Mesenteric fat pad (tissue), 1 donor: Measurements from ENCODE around the gene NCOA7. TPM values are rescaled to one million over a fixed set of nuclear protein-coding genes. Genes with fewer than 3 reads are reported as not detected.
"Not testable (repeated sequence)": the region's sequence is repeated elsewhere in the genome, so short reads cannot be mapped to it uniquely, and the experiment has no call there.

Experiments used
- DNase-seq: peaks from one replicate; pipeline ENCODE4 v3.0.0-alpha.2; 2020; ENCODE audit warnings: low spot score
- total RNA-seq: library from RNA; stranded (reverse); fragmentation: NEBNext Ultra II Directional; extraction: Animal tissue kit (Norgen Biotek cat#: 25700); gene quantifications from one replicate; pipeline ENCODE4 v1.2.1, GENCODE V29; 2021
- donor health status: DM: yes; HTN: yes; CAD: no.

NCOA7 gene
- total RNA-seq, 1 donor from 2014 or later = 87.4 TPM

DNA sequence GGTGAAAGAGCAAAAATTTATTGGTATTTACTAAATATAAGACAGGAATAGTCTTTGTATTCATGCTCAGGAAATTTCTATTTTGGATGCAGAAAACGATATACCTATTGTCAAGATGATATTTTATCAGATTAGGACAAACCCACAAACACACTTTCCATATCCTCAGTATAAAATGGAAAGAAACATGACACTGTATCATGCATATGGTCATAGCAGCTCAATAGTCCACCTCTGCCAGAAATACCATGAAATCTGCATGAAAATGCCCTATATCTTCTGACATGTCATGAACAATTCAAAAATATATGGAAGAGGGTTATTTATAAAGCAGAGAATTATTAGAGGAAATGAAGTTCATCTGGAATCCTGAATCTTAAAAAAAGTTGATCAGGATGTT lies 154.1 kb downstream of the NCOA7 start:
- no peak for DNase-seq

GRCh38 chr6:125945378-125946141 lies 154.8 kb downstream of the NCOA7 start:
- DNase-seq = no peak

DNA sequence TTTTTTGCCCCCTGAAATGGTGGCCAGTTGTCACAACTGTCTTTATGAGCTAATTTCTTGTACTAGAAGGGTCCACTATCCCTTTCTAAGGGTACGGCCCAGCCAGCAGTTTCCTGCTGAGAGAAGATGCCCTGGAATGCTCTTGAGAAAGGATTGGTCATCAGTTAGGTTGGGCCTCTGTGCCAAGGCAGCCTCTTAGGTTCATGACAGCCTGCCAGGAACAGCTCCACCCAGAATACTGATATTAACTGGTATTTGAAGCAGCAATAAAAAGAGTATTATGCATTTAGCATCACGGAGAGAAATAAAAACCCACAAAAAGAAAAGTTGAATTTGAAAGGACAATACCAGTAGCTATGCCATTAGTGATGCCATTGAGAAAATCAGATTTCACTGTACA lies 156.9 kb downstream of the NCOA7 start:
- DNase-seq = no peak

DNA sequence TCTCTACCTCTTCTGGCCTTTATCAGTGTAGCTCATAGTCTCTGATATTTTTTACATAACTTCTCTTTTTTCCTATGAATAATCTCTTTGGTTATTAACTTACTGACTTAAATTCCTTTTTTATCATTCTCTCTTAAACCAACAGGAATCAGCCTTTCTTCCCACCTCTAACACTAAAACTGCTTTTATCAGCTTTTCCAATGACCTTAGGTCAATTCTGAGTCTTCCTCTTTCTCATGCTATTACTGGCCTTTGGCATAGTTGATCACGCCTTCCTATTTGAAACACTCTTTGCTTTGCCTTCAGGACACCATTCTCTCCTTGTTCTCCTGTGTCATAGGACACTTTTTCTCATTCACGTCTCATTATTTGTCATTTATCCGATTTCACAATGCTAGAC lies 157.7 kb downstream of the NCOA7 start:
- no peak for DNase-seq

DNA sequence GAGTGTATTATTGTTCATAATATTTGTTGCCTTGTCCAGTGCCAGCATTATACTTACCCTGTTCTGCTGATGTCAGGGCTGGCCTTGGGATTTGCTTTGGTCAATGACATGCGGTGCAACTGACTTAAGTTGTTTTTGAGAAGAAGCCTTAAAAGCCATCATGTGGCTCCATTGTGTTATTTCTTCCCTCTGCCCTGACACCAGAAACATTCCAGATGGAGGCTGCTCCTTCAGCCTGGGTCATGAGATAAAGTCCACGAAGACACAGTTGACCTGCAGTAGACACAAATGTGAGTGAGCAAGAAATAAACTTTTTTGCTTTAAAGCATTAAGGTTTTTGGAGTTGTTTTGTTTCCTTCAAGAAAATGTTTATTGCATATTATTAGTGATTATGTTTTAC lies 158.3 kb downstream of the NCOA7 start:
- DNase-seq = no peak

DNA sequence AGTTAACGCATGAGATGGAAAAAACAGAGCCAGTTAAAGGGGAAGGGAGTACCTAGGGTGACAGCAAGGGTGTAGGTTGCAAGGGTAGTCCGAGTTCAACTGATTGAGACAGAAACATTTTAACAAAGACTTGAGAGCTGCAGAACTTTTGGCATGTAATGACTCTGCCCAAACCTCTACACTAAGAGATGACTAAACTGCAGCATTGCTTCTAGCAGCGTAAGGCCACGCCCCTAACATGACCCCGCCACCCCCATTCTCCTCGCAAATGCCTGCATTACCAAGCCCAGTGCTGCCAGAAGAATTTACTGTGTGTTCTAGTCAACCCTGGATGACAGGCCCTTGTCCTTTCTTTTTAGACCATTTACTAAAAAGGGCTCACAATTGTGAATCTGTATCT lies 159.5 kb downstream of the NCOA7 start:
- no peak for DNase-seq

DNA sequence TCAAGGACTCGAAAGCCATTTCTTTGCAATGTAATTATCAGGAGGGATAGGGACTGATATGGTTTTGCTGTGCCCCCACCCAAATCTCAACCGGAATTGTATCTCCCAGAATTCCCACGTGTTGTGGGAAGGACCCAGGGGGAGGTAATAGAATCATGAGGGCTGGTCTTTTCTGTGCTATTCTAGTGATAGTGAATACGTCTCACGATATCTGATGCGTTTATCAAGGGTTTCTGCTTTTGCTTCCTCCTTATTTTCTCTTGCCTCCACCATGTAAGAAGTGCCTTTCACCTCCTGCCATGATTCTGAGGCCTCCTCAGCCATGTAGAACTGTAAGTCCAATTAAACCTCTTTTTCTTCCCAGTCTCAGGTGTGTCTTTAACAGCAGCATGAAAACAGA lies 160.0 kb downstream of the NCOA7 start:
- DNase-seq = not testable (repeated sequence)

DNA sequence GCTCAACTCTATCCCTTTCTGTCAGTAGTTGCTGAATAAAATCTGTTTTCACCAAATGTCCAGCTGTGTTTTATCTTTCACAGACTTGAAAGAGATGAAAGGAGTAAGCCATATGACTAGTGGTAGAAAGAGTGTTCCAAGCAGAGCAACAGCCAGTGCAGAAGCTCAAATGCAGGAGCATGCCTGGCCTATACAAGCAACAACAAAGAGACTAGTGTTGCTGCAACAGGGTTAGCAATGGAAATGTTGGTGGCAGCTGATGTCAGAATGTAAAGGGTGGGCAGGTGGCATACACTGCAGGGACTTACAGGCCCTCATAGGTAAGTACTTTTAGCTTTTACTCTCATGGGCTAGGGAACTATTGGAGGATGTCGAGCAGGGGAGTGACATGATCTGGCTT lies 160.6 kb downstream of the NCOA7 start:
- no peak for DNase-seq

GRCh38 chr6:125952764-125953501 lies 162.2 kb downstream of the NCOA7 start:
- no peak for DNase-seq

- DNase-seq = no peak
These were observed 162.7 kb downstream of the NCOA7 start for GRCh38 chr6:125953502-125953875.

DNA sequence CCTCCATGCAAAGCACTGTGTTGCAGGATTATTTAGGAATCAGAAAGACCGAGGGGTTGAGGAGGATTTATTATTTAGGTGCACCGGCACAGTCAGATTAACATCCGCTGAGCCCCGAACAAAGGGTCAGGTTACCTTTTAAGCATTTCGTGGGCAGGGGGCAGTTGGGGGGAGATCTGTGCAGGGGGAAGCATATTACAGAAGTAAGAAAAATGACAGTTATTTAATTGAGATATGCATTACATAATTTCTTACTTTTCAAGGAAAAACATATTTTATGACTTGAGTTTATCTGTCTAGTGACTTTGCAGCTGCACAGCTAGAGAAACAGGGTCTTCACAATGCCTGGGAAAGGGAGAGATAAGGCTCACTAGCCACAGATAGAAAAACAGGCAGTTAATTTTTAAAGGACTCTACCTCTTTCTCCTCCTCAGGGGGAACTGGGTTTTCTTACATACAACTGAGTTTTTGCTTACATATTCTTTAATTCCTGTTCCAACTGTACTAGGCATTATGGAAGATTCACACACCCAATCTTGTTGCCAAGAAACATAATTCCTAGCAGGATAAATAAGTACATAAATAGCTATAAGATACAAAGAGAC lies 164.1 kb downstream of the NCOA7 start:
- no peak for DNase-seq

DNA sequence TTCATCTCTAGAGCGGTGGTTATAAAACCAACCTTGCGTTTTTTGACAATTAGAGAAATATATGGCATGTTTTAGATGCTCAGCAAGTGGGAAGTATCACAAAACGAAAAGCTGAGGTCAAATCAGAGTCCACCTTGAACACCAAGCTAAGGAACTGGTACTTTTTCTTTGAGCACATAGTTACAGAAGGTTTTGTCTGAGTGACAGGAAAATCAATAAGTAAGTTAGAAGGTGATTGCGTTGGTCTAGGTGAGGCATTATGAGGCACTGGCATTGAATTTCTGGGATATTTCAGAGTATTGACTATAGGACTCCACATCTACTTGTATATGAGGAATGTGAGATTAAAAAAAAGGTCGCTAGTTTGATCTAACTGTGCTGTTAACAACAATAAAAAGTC lies 165.2 kb downstream of the NCOA7 start:
- DNase-seq = no peak

DNA sequence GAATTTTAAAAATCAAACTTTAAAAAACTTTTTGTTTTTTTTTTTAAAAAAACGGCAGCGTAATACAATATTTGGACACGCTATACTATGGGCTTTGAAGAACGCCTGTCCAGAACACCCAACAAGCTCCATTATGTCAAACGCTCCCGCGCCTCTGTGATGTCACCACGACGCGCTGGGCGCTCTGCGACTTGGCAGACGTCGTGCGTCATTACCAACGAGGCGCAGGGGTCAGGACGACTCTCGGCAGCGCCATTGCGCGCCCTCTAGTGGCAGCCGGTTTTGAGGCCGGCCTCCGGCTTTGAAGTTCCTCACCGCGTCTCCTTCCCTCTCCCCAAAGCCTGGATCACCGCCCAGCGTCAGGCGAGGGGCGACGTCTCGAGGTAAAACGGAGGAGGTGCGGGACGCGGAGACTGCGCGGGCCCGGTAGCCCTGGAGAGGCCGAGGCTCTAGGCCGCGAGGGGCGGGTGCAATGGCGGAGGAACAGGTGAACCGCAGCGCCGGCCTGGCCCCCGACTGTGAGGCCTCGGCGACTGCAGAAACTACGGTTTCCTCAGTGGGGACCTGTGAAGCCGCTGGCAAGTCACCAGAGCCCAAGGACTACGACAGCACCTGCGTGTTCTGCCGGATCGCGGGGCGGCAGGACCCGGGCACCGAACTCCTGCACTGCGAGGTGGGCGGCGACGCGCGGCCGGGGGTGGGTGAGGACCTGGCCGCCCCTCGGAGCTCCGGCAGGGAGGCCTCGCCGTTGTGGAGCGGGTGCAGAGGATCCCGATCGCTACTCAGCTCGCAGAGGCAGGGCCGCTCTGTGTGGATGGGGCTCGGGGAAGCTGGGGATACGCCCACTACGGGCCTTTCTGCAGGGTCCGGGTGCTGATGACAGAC lies 166.0 kb downstream of the NCOA7 start, which contains the start of gene HINT3:
Gene HINT3 (plus strand): TSS at position 265 of the 885 bp plus-strand sequence. CDS start 208 bp downstream, at position 473.
- DNase-seq = peak; percentile 100

- no peak for DNase-seq
These were observed 166.6 kb downstream of the NCOA7 start for GRCh38 chr6:125957391-125957693.

DNA sequence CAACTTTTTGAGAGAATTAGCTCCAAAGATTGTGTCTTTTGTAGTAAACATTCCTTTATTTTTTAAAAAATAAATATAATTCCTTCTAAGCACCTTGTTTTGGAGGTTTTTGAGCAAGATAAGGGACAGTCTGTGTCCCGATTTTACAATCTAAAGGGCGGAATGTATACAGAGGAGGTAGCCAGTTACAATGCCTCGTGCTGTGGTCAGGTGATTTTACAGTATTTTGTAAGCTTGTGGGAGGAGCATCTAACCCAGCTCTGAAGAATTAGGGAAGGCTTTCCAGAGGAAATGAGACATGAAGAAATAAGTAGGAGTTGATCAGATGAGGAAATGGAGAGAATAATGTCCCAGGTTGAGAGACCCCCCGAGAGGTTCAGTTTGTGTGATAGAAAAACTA lies 167.1 kb downstream of the NCOA7 start:
- no peak for DNase-seq

GRCh38 chr6:125959041-125959440 lies 168.3 kb downstream of the NCOA7 start:
- DNase-seq = no peak

DNA sequence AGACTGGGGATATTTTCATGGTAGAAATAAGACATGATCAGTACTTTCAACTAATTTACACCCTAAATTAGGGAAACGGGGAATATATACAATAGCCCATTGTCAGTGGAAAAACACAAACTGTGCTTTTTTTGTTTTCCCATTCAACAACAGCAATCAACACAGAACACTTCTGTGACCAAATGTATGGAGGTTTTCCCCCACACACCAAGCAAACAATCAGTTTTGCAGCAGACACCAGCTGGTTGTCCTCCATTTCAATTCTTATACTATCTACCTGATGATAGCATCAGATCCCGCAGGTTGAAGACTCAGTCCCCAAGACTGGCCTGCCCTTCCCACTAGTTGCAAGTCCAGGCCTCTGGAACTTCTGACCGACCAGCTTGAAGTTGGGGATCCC lies 170.4 kb downstream of the NCOA7 start:
- DNase-seq = no peak

- DNase-seq = no peak
These were observed 172.2 kb downstream of the NCOA7 start for GRCh38 chr6:125962900-125963497.

- no peak for DNase-seq
These were observed 173.1 kb downstream of the NCOA7 start for GRCh38 chr6:125963817-125964216.

- DNase-seq = no peak
These were observed 175.8 kb downstream of the NCOA7 start for GRCh38 chr6:125966569-125966968.

GRCh38 chr6:125968493-125968892 lies 177.7 kb downstream of the NCOA7 start:
- no peak for DNase-seq
